T-helper 1 cell treated with Interleukin-12 subunit alpha and Interleukin-12 subunit beta and Interleukin-4 antibody, amounts not matched to agents 30 μg/mL and 1 μg/mL, for 36 hours (primary cell): ENCODE data around the gene GNAS.
A peak's percentile ranks its signal among the peaks of the same experiment; 100 is the strongest.

Experiments
- H3K27ac Mint-ChIP-seq: one replicate; pipeline ENCODE4 v1.8.0; 2021; ENCODE audit warnings: mild to moderate bottlenecking, mixed read lengths
- H3K27me3 Mint-ChIP-seq: one replicate; pipeline ENCODE4 v1.8.0; 2021; ENCODE audit warnings: low read depth, mixed read lengths
- H3K36me3 Mint-ChIP-seq: one replicate; pipeline ENCODE4 v1.8.0; 2021; ENCODE audit warnings: low read depth, mixed read lengths
- H3K4me1 Mint-ChIP-seq: one replicate; pipeline ENCODE4 v1.8.0; 2021; ENCODE audit warnings: low read depth, mixed read lengths
- H3K4me3 Mint-ChIP-seq: one replicate; pipeline ENCODE4 v1.8.0; 2021; ENCODE audit warnings: mild to moderate bottlenecking, moderate library complexity, mixed read lengths
- H3K9me3 Mint-ChIP-seq: one replicate; pipeline ENCODE4 v1.8.0; 2021; ENCODE audit warnings: mixed read lengths

Gene GNAS

GRCh38 chr20:58839474-58839874 is 13.0 kb upstream of the GNAS start:
- H3K27ac Mint-ChIP-seq: no peak overlapping the region
- H3K4me3 Mint-ChIP-seq: no peak overlapping the region
- H3K4me1 Mint-ChIP-seq: peaks cover 9% of the 10 kb centered on the region
- H3K27me3 Mint-ChIP-seq: peaks cover 75% of the 10 kb centered on the region
- H3K36me3 Mint-ChIP-seq: no peaks in the 10 kb centered on the region
- H3K9me3 Mint-ChIP-seq: no peaks in the 10 kb centered on the region

GRCh38 chr20:58839991-58840747 is 12.3 kb upstream of the GNAS start:
- no peak overlapping the region for H3K4me3 Mint-ChIP-seq
- H3K27me3 Mint-ChIP-seq: peaks cover 77% of the 10 kb centered on the region
- no peaks in the 10 kb centered on the region for H3K36me3 Mint-ChIP-seq
- peak overlapping the region; percentile 15 for H3K27ac Mint-ChIP-seq
- no peaks in the 10 kb centered on the region for H3K9me3 Mint-ChIP-seq
- H3K4me1 Mint-ChIP-seq: peaks cover 9% of the 10 kb centered on the region

- Mint-ChIP-seq H3K4me3 (no peak overlapping the region), H3K27me3 (peaks cover 84% of the 10 kb centered on the region), H3K36me3 (peaks cover 2% of the 10 kb centered on the region), H3K4me1 (peaks cover 9% of the 10 kb centered on the region), H3K9me3 (no peaks in the 10 kb centered on the region), H3K27ac (no peak overlapping the region)
Observed at GRCh38 chr20:58840816-58841538, 11.5 kb upstream of the GNAS start.

- Mint-ChIP-seq H3K27ac (no peak overlapping the region), H3K27me3 (peaks cover 86% of the 10 kb centered on the region), H3K9me3 (no peaks in the 10 kb centered on the region), H3K4me3 (no peak overlapping the region), H3K36me3 (peaks cover 3% of the 10 kb centered on the region), H3K4me1 (peaks cover 9% of the 10 kb centered on the region)
Observed at GRCh38 chr20:58841539-58842264, 10.8 kb upstream of the GNAS start.

GRCh38 chr20:58842276-58842675 is 10.2 kb upstream of the GNAS start:
- Mint-ChIP-seq H3K9me3 (no peaks in the 10 kb centered on the region), H3K36me3 (peaks cover 3% of the 10 kb centered on the region), H3K4me1 (peaks cover 9% of the 10 kb centered on the region), H3K4me3 (no peak overlapping the region), H3K27ac (no peak overlapping the region), H3K27me3 (peaks cover 87% of the 10 kb centered on the region)

- Mint-ChIP-seq H3K4me3 (no peak overlapping the region), H3K36me3 (peaks cover 3% of the 10 kb centered on the region), H3K27ac (no peak overlapping the region), H3K4me1 (peaks cover 6% of the 10 kb centered on the region), H3K27me3 (peaks cover 90% of the 10 kb centered on the region), H3K9me3 (no peaks in the 10 kb centered on the region)
Observed at GRCh38 chr20:58843128-58843556, 9.4 kb upstream of the GNAS start.

- H3K4me1 Mint-ChIP-seq: peaks cover 6% of the 10 kb centered on the region
- peaks cover 3% of the 10 kb centered on the region for H3K36me3 Mint-ChIP-seq
- H3K27ac Mint-ChIP-seq: no peak overlapping the region
- no peak overlapping the region for H3K4me3 Mint-ChIP-seq
- no peaks in the 10 kb centered on the region for H3K9me3 Mint-ChIP-seq
- peaks cover 93% of the 10 kb centered on the region for H3K27me3 Mint-ChIP-seq
Observed at GRCh38 chr20:58845706-58846105, 6.8 kb upstream of the GNAS start.

- peaks cover 3% of the 10 kb centered on the region for H3K36me3 Mint-ChIP-seq
- H3K4me1 Mint-ChIP-seq: peaks cover 12% of the 10 kb centered on the region
- H3K27me3 Mint-ChIP-seq: peaks cover 90% of the 10 kb centered on the region
- H3K9me3 Mint-ChIP-seq: no peaks in the 10 kb centered on the region
- H3K27ac Mint-ChIP-seq: no peak overlapping the region
- no peak overlapping the region for H3K4me3 Mint-ChIP-seq
Observed at GRCh38 chr20:58847463-58847862, 5.1 kb upstream of the GNAS start.

GRCh38 chr20:58850693-58851174 is 1.8 kb upstream of the GNAS start, which contains the start of gene GNAS-AS1:
Gene GNAS-AS1 (minus strand): TSS chr20:58850902.
- peak within 1 kb of the TSS; percentile 91 for H3K4me3 Mint-ChIP-seq
- no peaks in the 10 kb centered on the region for H3K9me3 Mint-ChIP-seq
- peaks cover 74% of the 10 kb centered on the region for H3K27me3 Mint-ChIP-seq
- H3K4me1 Mint-ChIP-seq: peaks cover 15% of the 10 kb centered on the region
- H3K36me3 Mint-ChIP-seq: peaks cover 3% of the 10 kb centered on the region
- H3K27ac Mint-ChIP-seq: no peak within 1 kb of the TSS

GRCh38 chr20:58851221-58851968 is 1.1 kb upstream of the GNAS start:
- Mint-ChIP-seq H3K27ac (no peak overlapping the region), H3K4me1 (peaks cover 17% of the 10 kb centered on the region), H3K27me3 (peaks cover 74% of the 10 kb centered on the region)

GRCh38 chr20:58851969-58852458 is 502 bp upstream of the GNAS start:
- H3K36me3 Mint-ChIP-seq: no peaks in the 10 kb centered on the region
- H3K9me3 Mint-ChIP-seq: no peaks in the 10 kb centered on the region
- H3K4me1 Mint-ChIP-seq: peaks cover 17% of the 10 kb centered on the region
- peak overlapping the region; percentile 91 for H3K4me3 Mint-ChIP-seq
- H3K27ac Mint-ChIP-seq: no peak overlapping the region
- H3K27me3 Mint-ChIP-seq: peaks cover 74% of the 10 kb centered on the region

More at GRCh38 chr20:58851221-58851968, 1.1 kb upstream of the GNAS start:
- peak overlapping the region; percentile 91 for H3K4me3 Mint-ChIP-seq
- H3K36me3 Mint-ChIP-seq: no peaks in the 10 kb centered on the region
- H3K9me3 Mint-ChIP-seq: no peaks in the 10 kb centered on the region

GRCh38 chr20:58853466-58853865 is 950 bp downstream of the GNAS start:
- H3K4me1 Mint-ChIP-seq: peaks cover 14% of the 10 kb centered on the region
- no peak overlapping the region for H3K27ac Mint-ChIP-seq
- H3K27me3 Mint-ChIP-seq: peaks cover 75% of the 10 kb centered on the region
- H3K4me3 Mint-ChIP-seq: no peak overlapping the region
- no peaks in the 10 kb centered on the region for H3K9me3 Mint-ChIP-seq
- H3K36me3 Mint-ChIP-seq: no peaks in the 10 kb centered on the region

- Mint-ChIP-seq H3K4me1 (peaks cover 14% of the 10 kb centered on the region), H3K9me3 (no peaks in the 10 kb centered on the region), H3K27ac (no peak overlapping the region), H3K36me3 (no peaks in the 10 kb centered on the region), H3K27me3 (peaks cover 78% of the 10 kb centered on the region), H3K4me3 (no peak overlapping the region)
Observed at GRCh38 chr20:58853976-58854637, 1.6 kb downstream of the GNAS start.
